ENCODE data around the gene MX2.

The MX2 gene

GRCh38 chr21:41451753-41452676 is 90.2 kb downstream of the MX2 start:
- ChIA-PET CTCF (interaction anchor here (2.0 to 9.9 kb wide), 2 partner anchors 168 kb away, joined by 6 to 127 read pairs; no protein-coding TSS in a partner anchor), POLR2A (no interaction called here)
- no peaks in the 10 kb centered on the region for H3K36me3 ChIP-seq (ENCODE audit: control insufficient read depth in 2 of 2, insufficient read depth in 1 of 2, low read length in 2 of 2)

GRCh38 chr21:41453198-41453597 is 91.4 kb downstream of the MX2 start:
- H3K9me3 ChIP-seq (ENCODE audit: control insufficient read depth, insufficient read depth, low read depth, low read length) = no peaks in the 10 kb centered on the region
- no peak for TF ChIP-seq ZSCAN5A (tag by site-specific recombination; IDR thresholded peaks at IDR 0.05)
- no peak for TF ChIP-seq ZNF169 (tag by site-specific recombination; IDR thresholded peaks at IDR 0.05)
- no peak for TF ChIP-seq ZNF292 (tag by site-specific recombination; IDR thresholded peaks at IDR 0.05; ENCODE audit: borderline replicate concordance, low read depth)
- TF ChIP-seq ZNF416 (tag by site-specific recombination; IDR thresholded peaks at IDR 0.05) = no peak
- no peak for TF ChIP-seq GLIS2 (tag by site-specific recombination; IDR thresholded peaks at IDR 0.05)
- no peak for TF ChIP-seq ZNF155 (tag by site-specific recombination; IDR thresholded peaks at IDR 0.05)
- no peak for TF ChIP-seq ZNF146 (tag by site-specific recombination; IDR thresholded peaks at IDR 0.05)
- TF ChIP-seq ZNF391 (tag by site-specific recombination; IDR thresholded peaks at IDR 0.05; ENCODE audit: borderline replicate concordance, low read depth) = no peak
- no peak overlapping the region for H3K27ac ChIP-seq (ENCODE audit: extremely low read depth, low read depth, low read length)
- ChIA-PET CTCF (interaction anchor here (9.9 kb wide), 1 partner anchor 169 kb away, joined by 127 read pairs; no protein-coding TSS in a partner anchor), POLR2A (no interaction called here)
- no peak overlapping the region for H3K4me3 ChIP-seq (ENCODE audit: low read depth, low read length)
- H3K36me3 ChIP-seq (ENCODE audit: control insufficient read depth in 2 of 2, insufficient read depth in 1 of 2, low read length in 2 of 2) = no peaks in the 10 kb centered on the region
- H3K4me1 ChIP-seq (ENCODE audit: control insufficient read depth, insufficient read depth, low read length) = no peaks in the 10 kb centered on the region

More at GRCh38 chr21:41451753-41452676, 90.2 kb downstream of the MX2 start:
- no peak overlapping the region for H3K4me3 ChIP-seq (ENCODE audit: low read depth, low read length)
- H3K4me1 ChIP-seq (ENCODE audit: control insufficient read depth, insufficient read depth, low read length) = no peaks in the 10 kb centered on the region
- no peak overlapping the region for H3K27ac ChIP-seq (ENCODE audit: extremely low read depth, low read depth, low read length)
- H3K9me3 ChIP-seq (ENCODE audit: control insufficient read depth, insufficient read depth, low read depth, low read length) = no peaks in the 10 kb centered on the region
- no peak for TF ChIP-seq ZNF830 (tag by site-specific recombination; IDR thresholded peaks at IDR 0.05; ENCODE audit: low read depth)
- no peak for TF ChIP-seq ZNF670 (tag by site-specific recombination; IDR thresholded peaks at IDR 0.05; ENCODE audit: low read depth)
- no peak for TF ChIP-seq ZBTB48 (tag by site-specific recombination; IDR thresholded peaks at IDR 0.05)
- TF ChIP-seq SP2 (tag by site-specific recombination; IDR thresholded peaks at IDR 0.05) = no peak
- TF ChIP-seq ZNF624 (tag by site-specific recombination; IDR thresholded peaks at IDR 0.05) = no peak
- TF ChIP-seq ZSCAN4 (tag by site-specific recombination; IDR thresholded peaks at IDR 0.05) = no peak
- TF ChIP-seq TSHZ1 (tag by site-specific recombination; IDR thresholded peaks at IDR 0.05; ENCODE audit: borderline replicate concordance) = no peak
